Measurements from ENCODE around the gene MIS18A.

GRCh38 chr21:32311621-32312020, 32.8 kb upstream of the MIS18A start:
- no peak for TF ChIP-seq CTCF (IDR thresholded peaks at IDR 0.05)
- no peak for TF ChIP-seq POLR2A (IDR thresholded peaks at IDR 0.05)
